HG03097 (cell line): Measurements from ENCODE around the gene SV2C.

Source experiments
- ATAC-seq: cut with Tn5 transposase; IDR thresholded peaks from one replicate; pipeline ENCODE4 v1.9.1; 2021; ENCODE audit not compliant: unreplicated experiment, low FRiP score

SV2C gene

GRCh38 chr5:76249621-76250020 lies 166.4 kb downstream of the SV2C start:
- no peak for ATAC-seq

- ATAC-seq = no peak
Measured at GRCh38 chr5:76250463-76250862, 167.3 kb downstream of the SV2C start.

- ATAC-seq = no peak
Measured at GRCh38 chr5:76251656-76252055, 168.5 kb downstream of the SV2C start.

- ATAC-seq = no peak
Measured at GRCh38 chr5:76252437-76252836, 169.3 kb downstream of the SV2C start.

- peak; percentile 71 for ATAC-seq
Measured at GRCh38 chr5:76256116-76256889, 173.1 kb downstream of the SV2C start.

GRCh38 chr5:76257225-76257833 lies 174.1 kb downstream of the SV2C start:
- no peak for ATAC-seq

GRCh38 chr5:76257897-76258296 lies 174.7 kb downstream of the SV2C start:
- no peak for ATAC-seq

GRCh38 chr5:76264681-76265080 lies 181.5 kb downstream of the SV2C start:
- no peak for ATAC-seq

GRCh38 chr5:76269259-76269931 lies 186.2 kb downstream of the SV2C start:
- no peak for ATAC-seq

- no peak for ATAC-seq
Measured at GRCh38 chr5:76269932-76270610, 186.9 kb downstream of the SV2C start.

GRCh38 chr5:76271836-76272235 lies 188.7 kb downstream of the SV2C start:
- no peak for ATAC-seq

- ATAC-seq = no peak
Measured at GRCh38 chr5:76273206-76273885, 190.2 kb downstream of the SV2C start.

GRCh38 chr5:76274571-76274970 lies 191.4 kb downstream of the SV2C start:
- ATAC-seq = no peak

- ATAC-seq = no peak
Measured at GRCh38 chr5:76277736-76278135, 194.6 kb downstream of the SV2C start.

- no peak for ATAC-seq
Measured at GRCh38 chr5:76278261-76278789, 195.1 kb downstream of the SV2C start.

GRCh38 chr5:76280494-76280893 lies 197.3 kb downstream of the SV2C start:
- no peak for ATAC-seq

- ATAC-seq = no peak
Measured at GRCh38 chr5:76283670-76284069, 200.5 kb downstream of the SV2C start.

GRCh38 chr5:76289692-76290091 lies 206.5 kb downstream of the SV2C start:
- ATAC-seq = no peak

- ATAC-seq = no peak
Measured at GRCh38 chr5:76290321-76290757, 207.2 kb downstream of the SV2C start.
